HepG2 (cell line): ENCODE data around the gene TUBGCP6. TPM values are rescaled to one million over a fixed set of nuclear protein-coding genes. Genes with fewer than 3 reads are reported as not detected.

Source experiments
- CAMTA2 ChIP-seq: sonication (generic); formaldehyde crosslinking; IDR thresholded peaks from 2 replicates; pipeline ENCODE4 v1.4.0; 2020; ENCODE audit warnings: mild to moderate bottlenecking, missing genetic modification reagents, borderline replicate concordance
- CREM ChIP-seq, 2 experiments: sonication (generic) in 1 of 2; formaldehyde crosslinking in 1 of 2; IDR thresholded peaks; 2 replicates each; pipeline versions ENCODE4 v1.4.0 to v1.6.1; 2016 to 2020; ENCODE audit warnings: antibody characterized with exemption in 1 of 2, mild to moderate bottlenecking in 1 of 2, missing genetic modification reagents in 1 of 2
- HINFP ChIP-seq: sonication (generic); formaldehyde crosslinking; IDR thresholded peaks from 2 replicates; pipeline ENCODE4 v1.4.0; 2020; ENCODE audit warnings: low read depth, mild to moderate bottlenecking, missing genetic modification reagents
- HNRNPK ChIP-seq: fragments of 200-400 bp; formaldehyde crosslinking; IDR thresholded peaks from 2 replicates; pipeline ENCODE4 v1.6.1; 2018; ENCODE audit warnings: low read length, low read depth, moderate library complexity, mild to moderate bottlenecking; ENCODE audit not compliant: poor library complexity, severe bottlenecking
- HNRNPLL ChIP-seq: fragments of 200-400 bp; formaldehyde crosslinking; IDR thresholded peaks from 2 replicates; pipeline ENCODE4 v1.6.1; 2017; ENCODE audit warnings: mild to moderate bottlenecking, low read depth, low read length; ENCODE audit not compliant: poor library complexity, severe bottlenecking
- JUN ChIP-seq: sonication (generic); formaldehyde crosslinking; IDR thresholded peaks from 2 replicates; pipeline ENCODE4 v1.4.0; 2020; ENCODE audit warnings: mild to moderate bottlenecking, missing genetic modification reagents
- NRL ChIP-seq: sonication (generic); formaldehyde crosslinking; IDR thresholded peaks from 2 replicates; pipeline ENCODE4 v1.5.0; 2020; ENCODE audit warnings: missing genetic modification reagents, mild to moderate bottlenecking, moderate library complexity, borderline replicate concordance
- ONECUT2 ChIP-seq: sonication (generic); formaldehyde crosslinking; IDR thresholded peaks from 2 replicates; pipeline ENCODE4 v1.4.0; 2020; ENCODE audit warnings: missing genetic modification reagents
- PATZ1 ChIP-seq: sonication (generic); formaldehyde crosslinking; IDR thresholded peaks from 2 replicates; pipeline ENCODE4 v1.4.0; 2020; ENCODE audit warnings: missing genetic modification reagents
- TGIF2 ChIP-seq: IDR thresholded peaks from 2 replicates; pipeline ENCODE4 v1.6.1; 2016; ENCODE audit warnings: control low read depth, missing compliant biosample characterization
- ZBTB20 ChIP-seq: sonication (generic); formaldehyde crosslinking; IDR thresholded peaks from 2 replicates; pipeline ENCODE4 v1.8.1; 2023; ENCODE audit warnings: missing genetic modification reagents, low read depth, mild to moderate bottlenecking, borderline replicate concordance
- ZFX ChIP-seq: sonication (generic); formaldehyde crosslinking; IDR thresholded peaks from 2 replicates; pipeline ENCODE4 v1.4.0; 2020; ENCODE audit warnings: mild to moderate bottlenecking, low read depth, missing genetic modification reagents, moderate library complexity
- ZNF318 ChIP-seq: sonication (generic); formaldehyde crosslinking; IDR thresholded peaks from 2 replicates; pipeline ENCODE4 v1.4.0; 2020; ENCODE audit warnings: mild to moderate bottlenecking, missing genetic modification reagents
- ZNF337 ChIP-seq: sonication (generic); formaldehyde crosslinking; IDR thresholded peaks from 2 replicates; pipeline ENCODE4 v1.5.1; 2020; ENCODE audit warnings: missing genetic modification reagents, low read depth, mild to moderate bottlenecking, borderline replicate concordance
- ZNF383 ChIP-seq: sonication (generic); formaldehyde crosslinking; IDR thresholded peaks from 2 replicates; pipeline ENCODE4 v1.4.0; 2020; ENCODE audit warnings: missing genetic modification reagents, mild to moderate bottlenecking, borderline replicate concordance
- ZNF441 ChIP-seq: sonication (generic); formaldehyde crosslinking; IDR thresholded peaks from 2 replicates; pipeline ENCODE4 v1.7.0; 2021; ENCODE audit warnings: missing genetic modification reagents, borderline replicate concordance
- ZNF772 ChIP-seq: sonication (generic); formaldehyde crosslinking; IDR thresholded peaks from 2 replicates; pipeline ENCODE4 v1.5.0; 2020; ENCODE audit warnings: mild to moderate bottlenecking, missing genetic modification reagents
- ZSCAN25 ChIP-seq: sonication (generic); formaldehyde crosslinking; IDR thresholded peaks from 2 replicates; pipeline ENCODE4 v1.8.0; 2022; ENCODE audit warnings: mild to moderate bottlenecking, missing genetic modification reagents
- polyA plus RNA-seq, 8 experiments: library from polyadenylated mRNA; depleted of rRNA in 3 of 8; stranded (reverse) in 7 of 8; unstranded in 1 of 8; fragments of >200 nt; fragmentation: Illumina TruSeq in 4 of 8; extraction: Trizol in 4 of 8; gene quantifications; 2 replicates each; pipeline versions ENCODE4 v1.2.1 to v1.2.3, GENCODE V29; 2011 to 2016; ENCODE audit warnings: low read depth in 4 of 8, missing spikeins in 1 of 8, mixed read lengths in 1 of 8; ENCODE audit not compliant: insufficient read depth in 1 of 8
- total RNA-seq, 5 experiments: library from RNA; depleted of rRNA; stranded (reverse); fragments of >200 nt; fragmentation: Illumina TruSeq; extraction: Trizol; gene quantifications; 2 replicates each; pipeline ENCODE4 v1.2.3, GENCODE V29; 2016; ENCODE audit warnings: low read depth in 1 of 5

TUBGCP6 gene
- total and polyA plus RNA-seq, 2 of the 13 experiments (the other 11 are each of a cell fraction or from before 2014, with no cell fraction given), result 14.6 to 15.7 TPM

GRCh38 chr22:50186181-50186714 is 58.6 kb downstream of the TUBGCP6 start (continued):
- TF ChIP-seq PATZ1 (CRISPR knock-in tag) (peak; percentile 71), ZNF337 (no peak), JUN (no peak), HINFP (CRISPR knock-in tag) (no peak), ZNF383 (CRISPR knock-in tag) (no peak), NRL (no peak), ZNF772 (CRISPR knock-in tag) (0 out of 2 replicates have a peak, but pooled peaks have one; percentile 44), HNRNPLL (peak; percentile 10), ZSCAN25 (CRISPR knock-in tag) (no peak), ZNF318 (no peak), CAMTA2 (no peak), ONECUT2 (CRISPR knock-in tag) (no peak), TGIF2 (CRISPR knock-in tag) (no peak), ZFX (CRISPR knock-in tag) (peak; percentile 52), ZNF441 (CRISPR knock-in tag) (no peak), CREM (IDR thresholded peaks at IDR 0.05) (no peak), CREM (CRISPR knock-in tag; IDR thresholded peaks at IDR 0.05) (no peak), HNRNPK (peak; percentile 23), ZBTB20 (CRISPR knock-in tag) (no peak)
